Thoracic aorta (tissue), 2 donors: ENCODE data around the gene CARS1. TPM values are rescaled to one million over a fixed set of nuclear protein-coding genes. Genes with fewer than 3 reads are reported as not detected.
"Not testable (repeated sequence)": the region's sequence is repeated elsewhere in the genome, so short reads cannot be mapped to it uniquely, and the experiment has no call there.

Experiments
- ATAC-seq: fragments of 150-250 bp; one replicate; pipeline ENCODE4 v1.8.0; 2017; ENCODE audit warnings: low read depth; ENCODE audit not compliant: insufficient number of reproducible peaks, low FRiP score
- DNase-seq: peaks from one replicate; pipeline ENCODE4 v3.0.0-alpha.2; 2020; ENCODE audit warnings: low spot score
- H3K27ac ChIP-seq, 2 donors: fragments of 200-600 bp; sonication (generic); 1 replicate in 1 of 2; 2 replicates in 1 of 2; pipeline ENCODE4 v1.5.1; 2016; ENCODE audit warnings: mild to moderate bottlenecking in 2 of 2, moderate library complexity in 2 of 2
- H3K27me3 ChIP-seq: fragments of 200-600 bp; sonication (generic); replicated peaks from 2 replicates; pipeline ENCODE4 v1.6.0; 2016; ENCODE audit warnings: mild to moderate bottlenecking; ENCODE audit not compliant: insufficient read depth
- H3K36me3 ChIP-seq: fragments of 200-600 bp; sonication (generic); one replicate; pipeline ENCODE4 v1.5.1; 2016
- H3K4me1 ChIP-seq, 2 donors: fragments of 200-600 bp; sonication (generic); 1 replicate in 1 of 2; 2 replicates in 1 of 2; pipeline versions ENCODE4 v1.5.1 to v1.6.0; 2016; ENCODE audit warnings: low read depth in 2 of 2, mild to moderate bottlenecking in 1 of 2; ENCODE audit not compliant: control insufficient read depth in 1 of 2
- H3K4me3 ChIP-seq: fragments of 200-600 bp; sonication (generic); 2 replicates; pipeline ENCODE4 v1.5.1; 2016; ENCODE audit warnings: mild to moderate bottlenecking
- H3K9me3 ChIP-seq: fragments of 200-600 bp; sonication (generic); 2 replicates; pipeline ENCODE4 v1.5.1; 2016
- total RNA-seq, 2 donors: library from RNA; depleted of rRNA; stranded (reverse); fragments of >200 nt; gene quantifications; one replicate each; pipeline versions ENCODE4 v1.1.0 to v1.2.3, GENCODE V29; 2016
- TF ChIP-seq, protein P1 (sequence below): fragments of 200-600 bp; sonication (generic); IDR thresholded peaks from one replicate; pipeline ENCODE4 v1.5.1; 2019; ENCODE audit warnings: antibody characterized with exemption

The CARS1 gene
- total RNA-seq, 2 donors from 2014 or later: 38.4 to 56.5 TPM

DNA sequence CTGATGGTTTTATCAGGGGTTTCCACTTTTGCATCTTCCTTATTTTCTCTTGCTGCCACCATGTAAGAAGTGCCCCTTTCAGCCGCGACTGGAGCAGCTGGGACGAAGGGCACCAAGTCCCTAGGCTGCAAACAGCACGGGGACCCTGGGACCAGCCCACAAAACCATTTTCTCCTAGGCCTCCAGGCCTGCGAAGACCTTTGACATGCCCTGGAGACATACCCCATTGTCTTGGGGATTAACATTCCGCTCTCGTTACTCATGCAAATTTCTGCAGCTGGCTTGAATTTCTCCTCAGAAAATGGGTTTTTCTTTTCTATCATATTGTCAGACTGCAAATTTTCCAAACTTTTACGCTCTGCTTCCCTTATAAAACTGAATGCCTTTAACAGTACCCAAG lies 6.7 kb upstream of the CARS1 start:
- ATAC-seq, H3K27ac ChIP-seq, H3K4me3 ChIP-seq, H3K36me3 ChIP-seq, DNase-seq, H3K9me3 ChIP-seq, H3K4me1 ChIP-seq, H3K27me3 ChIP-seq: not testable (repeated sequence)

DNA sequence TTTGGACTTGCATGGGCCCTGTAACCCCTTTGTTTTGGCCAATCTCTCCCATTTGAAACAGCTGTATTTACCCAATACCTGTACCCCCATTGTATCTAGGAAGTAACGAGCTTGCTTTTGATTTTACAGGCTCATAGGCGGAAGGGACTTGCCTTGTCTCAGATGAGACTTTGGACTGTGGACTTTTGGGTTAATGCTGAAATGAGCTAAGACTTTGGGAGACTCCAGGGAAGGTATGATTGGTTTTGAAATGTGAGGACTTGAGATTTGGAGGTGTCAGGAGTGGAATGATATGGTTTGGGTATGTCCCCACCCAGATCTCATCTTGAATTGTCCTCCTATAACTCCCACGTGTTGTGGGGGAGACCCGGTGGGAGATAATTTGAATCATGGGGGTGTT lies 6.2 kb upstream of the CARS1 start:
- not testable (repeated sequence) for H3K27ac ChIP-seq, DNase-seq, H3K36me3 ChIP-seq, H3K9me3 ChIP-seq, H3K27me3 ChIP-seq, H3K4me1 ChIP-seq, H3K4me3 ChIP-seq, ATAC-seq

DNA sequence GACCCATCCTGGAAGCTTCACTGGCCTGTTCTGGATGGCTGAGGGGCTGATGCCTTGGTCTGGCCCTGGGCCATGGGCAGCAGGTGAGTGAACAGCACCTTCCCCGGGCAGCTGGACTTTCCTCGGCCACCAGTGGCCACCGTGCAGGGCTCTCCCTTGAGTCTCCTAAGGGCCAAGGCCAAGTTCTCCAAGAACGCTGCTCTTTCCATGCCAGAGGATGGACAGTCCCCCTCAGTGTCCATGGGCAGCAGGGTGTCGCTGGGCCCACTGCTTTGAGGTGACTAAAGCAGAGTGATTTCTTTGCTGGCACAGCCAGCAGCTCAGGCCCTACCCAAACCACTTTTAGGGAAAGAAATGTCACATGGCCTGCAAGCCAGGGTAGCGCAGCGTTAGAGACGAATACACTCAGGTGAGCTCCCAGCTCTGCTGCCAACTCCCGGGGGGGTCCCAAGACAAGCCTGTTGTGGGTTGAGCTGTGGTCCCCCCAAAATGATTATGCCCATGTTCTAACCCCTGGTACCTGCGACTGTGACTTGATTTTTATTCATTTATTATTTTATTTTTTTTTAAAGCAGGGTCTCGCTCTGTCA lies 3.3 kb upstream of the CARS1 start:
- ATAC-seq (no peak), DNase-seq (no peak)
- H3K27ac ChIP-seq: no peak overlapping the region
- TF ChIP-seq, protein P1, sequence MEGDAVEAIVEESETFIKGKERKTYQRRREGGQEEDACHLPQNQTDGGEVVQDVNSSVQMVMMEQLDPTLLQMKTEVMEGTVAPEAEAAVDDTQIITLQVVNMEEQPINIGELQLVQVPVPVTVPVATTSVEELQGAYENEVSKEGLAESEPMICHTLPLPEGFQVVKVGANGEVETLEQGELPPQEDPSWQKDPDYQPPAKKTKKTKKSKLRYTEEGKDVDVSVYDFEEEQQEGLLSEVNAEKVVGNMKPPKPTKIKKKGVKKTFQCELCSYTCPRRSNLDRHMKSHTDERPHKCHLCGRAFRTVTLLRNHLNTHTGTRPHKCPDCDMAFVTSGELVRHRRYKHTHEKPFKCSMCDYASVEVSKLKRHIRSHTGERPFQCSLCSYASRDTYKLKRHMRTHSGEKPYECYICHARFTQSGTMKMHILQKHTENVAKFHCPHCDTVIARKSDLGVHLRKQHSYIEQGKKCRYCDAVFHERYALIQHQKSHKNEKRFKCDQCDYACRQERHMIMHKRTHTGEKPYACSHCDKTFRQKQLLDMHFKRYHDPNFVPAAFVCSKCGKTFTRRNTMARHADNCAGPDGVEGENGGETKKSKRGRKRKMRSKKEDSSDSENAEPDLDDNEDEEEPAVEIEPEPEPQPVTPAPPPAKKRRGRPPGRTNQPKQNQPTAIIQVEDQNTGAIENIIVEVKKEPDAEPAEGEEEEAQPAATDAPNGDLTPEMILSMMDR: no peak
- no peaks in the 10 kb centered on the region for H3K36me3 ChIP-seq
- no peaks in the 10 kb centered on the region for H3K27me3 ChIP-seq
- H3K4me1 ChIP-seq: peaks cover 7 to 18% of the 10 kb centered on the region in 2 donors
- no peak overlapping the region for H3K4me3 ChIP-seq
- no peaks in the 10 kb centered on the region for H3K9me3 ChIP-seq

DNA sequence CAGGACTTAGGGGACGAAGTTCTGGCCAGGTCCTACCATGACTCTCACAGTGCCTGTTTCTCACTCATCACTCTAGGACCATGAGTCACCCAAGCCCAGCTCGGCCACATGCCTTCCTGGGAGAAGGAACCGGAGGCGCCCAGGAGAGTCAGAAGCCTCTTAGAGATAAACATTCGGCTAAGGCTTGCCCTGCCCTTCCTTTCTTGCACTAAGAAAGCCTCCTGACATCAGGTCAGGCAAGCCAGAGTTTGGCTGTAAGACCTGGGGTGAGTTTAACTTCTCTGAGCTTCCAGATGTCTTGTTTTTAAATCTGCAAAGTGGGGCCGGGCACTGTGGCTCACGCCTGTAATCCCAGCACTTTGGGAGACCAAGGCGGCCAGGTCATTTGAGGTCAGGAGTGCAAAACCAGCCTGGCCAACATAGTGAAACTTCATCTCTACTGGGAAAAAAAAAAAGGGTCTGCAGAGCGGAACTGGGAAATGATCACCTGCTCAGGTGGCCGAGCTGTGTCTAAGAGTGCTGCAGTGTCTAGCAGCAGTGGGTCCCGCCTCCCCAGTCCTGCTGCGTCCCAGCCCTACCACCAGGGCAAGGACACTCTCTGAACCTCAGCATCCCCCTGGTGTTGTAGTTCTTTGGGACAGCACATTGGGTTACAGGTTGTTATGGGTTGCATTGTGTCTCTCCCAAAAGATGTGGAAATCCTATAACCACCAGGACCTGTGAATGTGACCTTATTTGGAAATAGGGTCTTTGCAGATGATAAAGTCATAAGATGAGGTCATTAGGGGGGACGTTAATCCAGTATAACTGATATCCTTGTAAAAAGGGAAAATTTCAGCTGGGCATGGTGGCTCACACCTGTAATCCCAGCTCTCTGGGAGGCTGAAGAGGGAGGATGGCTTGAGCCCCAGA lies 1.8 kb upstream of the CARS1 start:
- H3K27me3 ChIP-seq: no peaks in the 10 kb centered on the region
- ATAC-seq (no peak), DNase-seq (no peak)
- TF ChIP-seq, protein P1: no peak
- peaks cover 7 to 24% of the 10 kb centered on the region in 2 donors for H3K4me1 ChIP-seq
- peak overlapping the region in 1 of 2 donors; percentile 37 for H3K27ac ChIP-seq
- H3K9me3 ChIP-seq: no peaks in the 10 kb centered on the region
- H3K4me3 ChIP-seq: no peak overlapping the region
- H3K36me3 ChIP-seq: no peaks in the 10 kb centered on the region

DNA sequence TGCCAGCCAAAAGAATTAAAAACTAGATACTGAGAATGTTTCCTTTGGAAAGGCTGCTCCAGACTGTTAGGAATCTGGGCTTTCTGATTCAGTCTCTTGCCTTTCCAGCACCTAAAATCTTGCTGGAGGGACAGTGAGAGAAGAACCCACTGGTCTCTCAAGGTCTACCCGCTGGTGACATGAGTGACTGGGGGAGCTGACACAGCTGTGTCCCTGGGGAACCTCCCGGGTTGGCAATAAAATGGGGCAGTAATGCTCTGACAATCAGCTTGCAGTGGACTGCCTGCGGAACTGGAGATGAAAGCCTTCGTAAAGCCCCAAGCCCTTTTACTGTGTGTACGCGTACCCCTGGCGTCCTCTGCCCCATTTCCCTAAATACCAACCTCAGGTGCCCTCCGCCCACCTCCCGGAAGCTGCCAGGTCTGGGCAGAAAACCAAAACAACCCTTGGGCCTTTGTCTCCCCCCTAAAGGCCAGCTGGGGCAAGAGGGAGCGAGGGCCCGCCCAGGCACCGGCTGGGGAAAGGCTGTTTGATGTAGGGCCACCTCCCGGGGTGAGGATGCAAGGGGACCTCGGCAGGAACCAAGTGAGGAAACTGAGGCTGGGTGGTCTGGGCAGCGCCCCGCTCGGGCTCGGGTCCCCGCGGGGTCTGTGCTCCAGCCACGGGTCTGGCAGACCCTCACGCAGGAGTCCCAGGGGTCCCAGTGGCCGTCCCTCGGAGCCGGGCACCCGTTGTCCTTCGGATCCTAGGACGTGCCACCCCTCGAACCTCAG lies 741 bp downstream of the CARS1 start:
- TF ChIP-seq, protein P1: no peak
- H3K27me3 ChIP-seq: no peaks in the 10 kb centered on the region
- DNase-seq (no peak), ATAC-seq (no peak)
- H3K9me3 ChIP-seq: no peaks in the 10 kb centered on the region
- H3K4me1 ChIP-seq: peaks cover 7 to 24% of the 10 kb centered on the region in 2 donors
- peak overlapping the region; percentile 78 to 82 for H3K27ac ChIP-seq
- H3K4me3 ChIP-seq: peak overlapping the region; percentile 92
- no peaks in the 10 kb centered on the region for H3K36me3 ChIP-seq

DNA sequence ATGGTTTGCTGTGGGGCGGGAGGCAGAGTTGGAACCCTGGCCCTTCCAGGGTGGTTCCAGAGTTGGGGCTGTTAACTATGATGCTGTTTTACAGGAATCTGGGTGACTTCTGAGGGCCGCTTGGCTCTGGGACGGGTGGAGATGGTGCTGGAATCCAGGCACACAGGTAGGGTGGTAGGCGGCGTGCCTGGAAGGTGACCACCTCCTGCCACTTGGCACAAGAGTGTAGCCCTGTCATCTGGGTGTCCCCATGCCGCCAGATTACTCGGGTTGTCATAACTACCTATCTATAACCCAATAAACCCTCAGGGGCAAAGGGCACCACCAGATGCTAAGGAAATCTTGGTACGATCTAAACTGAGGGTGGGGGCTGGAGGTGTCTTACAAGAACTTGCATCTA lies 1.3 kb downstream of the CARS1 start:
- H3K27me3 ChIP-seq: no peaks in the 10 kb centered on the region
- no peak overlapping the region for H3K27ac ChIP-seq
- peaks cover 7 to 24% of the 10 kb centered on the region in 2 donors for H3K4me1 ChIP-seq
- DNase-seq: no peak
- H3K4me3 ChIP-seq: peak overlapping the region; percentile 92
- TF ChIP-seq, protein P1: no peak
- H3K36me3 ChIP-seq: no peaks in the 10 kb centered on the region
- no peaks in the 10 kb centered on the region for H3K9me3 ChIP-seq
- ATAC-seq: no peak
